Fibroblast of villous mesenchyme (primary cell): ENCODE results near the gene LTA4H. TPM values are rescaled to one million over a fixed set of nuclear protein-coding genes. Genes with fewer than 3 reads are reported as not detected.

Source experiments
- DNase-seq: peaks from one replicate; pipeline ENCODE4 v3.0.0-alpha.2; 2010; ENCODE audit warnings: low read depth
- H3K4me3 ChIP-seq: 2 replicates; pipeline ENCODE4 v1.5.1; 2011; ENCODE audit warnings: low read depth, mild to moderate bottlenecking, low read length
- CTCF ChIP-seq: IDR thresholded peaks from 2 replicates; pipeline ENCODE4 v1.5.1; 2012; ENCODE audit warnings: low read depth, mild to moderate bottlenecking, low read length; ENCODE audit not compliant: insufficient read depth
- total RNA-seq: library from RNA; depleted of rRNA; stranded (reverse); fragments of >200 nt; gene quantifications from 2 replicates; pipeline ENCODE4 v1.2.3, GENCODE V29; 2012

LTA4H gene
- total RNA-seq, 1 donor, result 79.9 TPM

GRCh38 chr12:96029826-96030225 lies 5.6 kb downstream of the LTA4H start:
- no peak for TF ChIP-seq CTCF
- DNase-seq, result no peak
- no peak overlapping the region for H3K4me3 ChIP-seq

GRCh38 chr12:96028538-96028937 lies 6.8 kb downstream of the LTA4H start:
- H3K4me3 ChIP-seq, result no peak overlapping the region
- no peak for DNase-seq

GRCh38 chr12:96026331-96026730 lies 9.1 kb downstream of the LTA4H start:
- no peak for DNase-seq
- no peak for TF ChIP-seq CTCF
- no peak overlapping the region for H3K4me3 ChIP-seq

More at GRCh38 chr12:96028538-96028937, 6.8 kb downstream of the LTA4H start:
- no peak for TF ChIP-seq CTCF

- H3K4me3 ChIP-seq, result no peak overlapping the region
- no peak for TF ChIP-seq CTCF
- DNase-seq, result no peak
Measured at GRCh38 chr12:96025518-96025917, 9.9 kb downstream of the LTA4H start.

GRCh38 chr12:96020314-96021003 lies 14.9 kb downstream of the LTA4H start:
- no peak for TF ChIP-seq CTCF
- DNase-seq, result no peak
- no peak overlapping the region for H3K4me3 ChIP-seq

GRCh38 chr12:96015672-96016071 lies 19.7 kb downstream of the LTA4H start:
- peak; percentile 40 for DNase-seq
- peak; percentile 51 for TF ChIP-seq CTCF
- no peak overlapping the region for H3K4me3 ChIP-seq

GRCh38 chr12:96014943-96015599 lies 20.3 kb downstream of the LTA4H start:
- TF ChIP-seq CTCF, result no peak
- no peak overlapping the region for H3K4me3 ChIP-seq
- DNase-seq, result no peak
